SK-N-SH treated with all-trans-retinoic acid at 6 μM for 48 hours (cell line): ENCODE measurements around the gene ADARB2.

Source experiments
- ATAC-seq: fragments of 200-7000 bp; cut with Tn5 transposase; 3 replicates; pipeline ENCODE4 v1.9.1; 2020; ENCODE audit warnings: mild to moderate bottlenecking, moderate library complexity
- ARNTL ChIP-seq: fragments of 450-650 bp; formaldehyde crosslinking; IDR thresholded peaks from 2 replicates; pipeline ENCODE4 v1.5.0; 2020; ENCODE audit warnings: low read depth, mild to moderate bottlenecking, moderate library complexity, borderline replicate concordance
- BACH2 ChIP-seq: fragments of 250-450 bp; sonication (Bioruptor Pico); IDR thresholded peaks from 2 replicates; pipeline ENCODE4 v1.9.0; 2021; ENCODE audit warnings: mild to moderate bottlenecking, borderline replicate concordance
- CSDC2 ChIP-seq: fragments of 250-450 bp; sonication (Bioruptor Pico); IDR thresholded peaks from 2 replicates; pipeline ENCODE4 v1.5.0; 2020; ENCODE audit warnings: mild to moderate bottlenecking, moderate library complexity
- ESRRG ChIP-seq: fragments of 250-450 bp; sonication (Bioruptor Pico); IDR thresholded peaks from 2 replicates; pipeline ENCODE4 v1.6.1; 2021; ENCODE audit warnings: mild to moderate bottlenecking
- GLIS3 ChIP-seq: fragments of 250-450 bp; sonication (Bioruptor Pico); IDR thresholded peaks from 2 replicates; pipeline ENCODE4 v1.5.0; 2020; ENCODE audit warnings: mild to moderate bottlenecking, moderate library complexity
- ISL1 ChIP-seq: fragments of 250-450 bp; sonication (Bioruptor Pico); IDR thresholded peaks from 2 replicates; pipeline ENCODE4 v2.1.2; 2022; ENCODE audit warnings: mild to moderate bottlenecking, moderate library complexity
- OSR1 ChIP-seq: fragments of 250-450 bp; sonication (Bioruptor Pico); IDR thresholded peaks from 2 replicates; pipeline ENCODE4 v1.8.0; 2022; ENCODE audit warnings: moderate library complexity, mild to moderate bottlenecking, inconsistent platforms
- PPARA ChIP-seq: fragments of 250-450 bp; sonication (Bioruptor Pico); IDR thresholded peaks from 2 replicates; pipeline ENCODE4 v1.5.0; 2020; ENCODE audit warnings: mild to moderate bottlenecking, borderline replicate concordance
- RARB ChIP-seq: fragments of 250-450 bp; sonication (Bioruptor Pico); IDR thresholded peaks from 2 replicates; pipeline ENCODE4 v1.8.0; 2021; ENCODE audit warnings: mild to moderate bottlenecking, moderate library complexity
- TOX ChIP-seq: fragments of 250-450 bp; sonication (Bioruptor Pico); IDR thresholded peaks from 2 replicates; pipeline ENCODE4 v1.8.0; 2021; ENCODE audit warnings: mild to moderate bottlenecking, moderate library complexity, borderline replicate concordance
- ZFP3 ChIP-seq: fragments of 250-450 bp; sonication (Bioruptor Pico); IDR thresholded peaks from 2 replicates; pipeline ENCODE4 v1.5.0; 2020; ENCODE audit warnings: mild to moderate bottlenecking, moderate library complexity
- ZFP30 ChIP-seq: fragments of 450-650 bp; formaldehyde crosslinking; IDR thresholded peaks from 2 replicates; pipeline ENCODE4 v1.5.0; 2022; ENCODE audit warnings: mild to moderate bottlenecking, moderate library complexity
- ZNF565 ChIP-seq: fragments of 450-650 bp; formaldehyde crosslinking; conservative IDR thresholded peaks from 2 replicates; pipeline ENCODE4 v1.5.0; 2020; ENCODE audit warnings: low read depth, mild to moderate bottlenecking, moderate library complexity
- ZNF70 ChIP-seq: fragments of 450-650 bp; formaldehyde crosslinking; IDR thresholded peaks from 2 replicates; pipeline ENCODE4 v1.5.0; 2020; ENCODE audit warnings: mild to moderate bottlenecking, moderate library complexity
- ZNF8 ChIP-seq: fragments of 450-650 bp; formaldehyde crosslinking; IDR thresholded peaks from 2 replicates; pipeline ENCODE4 v1.5.0; 2020; ENCODE audit warnings: mild to moderate bottlenecking, moderate library complexity
- TF ChIP-seq, protein P1 (sequence below): fragments of 250-450 bp; sonication (Bioruptor Pico); IDR thresholded peaks from 2 replicates; pipeline ENCODE4 v1.5.1; 2020; ENCODE audit warnings: low read depth, mild to moderate bottlenecking, moderate library complexity
- TF ChIP-seq, protein P2 (sequence below): fragments of 250-450 bp; sonication (Bioruptor Pico); IDR thresholded peaks from 2 replicates; pipeline ENCODE4 v1.8.0; 2020; ENCODE audit warnings: mild to moderate bottlenecking, moderate library complexity, borderline replicate concordance
- TF ChIP-seq, protein P3 (sequence below): fragments of 250-450 bp; sonication (Bioruptor Pico); IDR thresholded peaks from 2 replicates; pipeline ENCODE4 v1.5.1; 2021; ENCODE audit warnings: mild to moderate bottlenecking, moderate library complexity
- TF ChIP-seq, protein P4 (sequence below): fragments of 250-450 bp; sonication (Bioruptor Pico); IDR thresholded peaks from 2 replicates; pipeline ENCODE4 v1.5.0; 2020; ENCODE audit warnings: mild to moderate bottlenecking, moderate library complexity
- TF ChIP-seq, protein P5 (sequence below): fragments of 250-450 bp; sonication (Bioruptor Pico); IDR thresholded peaks from 2 replicates; pipeline ENCODE4 v1.8.0; 2021; ENCODE audit warnings: low read depth, mild to moderate bottlenecking, moderate library complexity, borderline replicate concordance

Gene ADARB2

DNA sequence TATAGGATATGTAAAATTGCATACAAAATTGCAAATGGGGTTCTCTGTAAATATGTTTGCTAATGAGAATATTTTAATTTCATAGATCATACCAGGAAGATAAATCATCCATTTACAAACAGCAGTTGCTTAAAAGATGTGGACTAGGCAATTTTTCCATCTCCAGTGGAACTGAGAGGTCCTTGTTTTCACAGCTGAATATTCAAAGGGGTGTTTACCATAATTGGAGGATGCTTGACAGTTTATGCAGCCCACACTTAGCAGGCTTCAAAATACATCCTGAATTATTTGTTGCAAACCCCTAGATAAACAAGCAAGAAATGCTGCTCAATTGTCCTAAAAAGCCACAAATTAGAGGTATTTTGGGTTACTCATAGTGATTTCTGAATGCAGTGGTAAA is 69.9 kb downstream of the ADARB2 start:
- ATAC-seq: no peak
- TF ChIP-seq ZNF70 (CRISPR knock-in tag) (no peak), ZNF8 (CRISPR knock-in tag) (no peak), ISL1 (CRISPR knock-in tag) (no peak), CSDC2 (CRISPR knock-in tag) (no peak), BACH2 (CRISPR knock-in tag) (no peak)

DNA sequence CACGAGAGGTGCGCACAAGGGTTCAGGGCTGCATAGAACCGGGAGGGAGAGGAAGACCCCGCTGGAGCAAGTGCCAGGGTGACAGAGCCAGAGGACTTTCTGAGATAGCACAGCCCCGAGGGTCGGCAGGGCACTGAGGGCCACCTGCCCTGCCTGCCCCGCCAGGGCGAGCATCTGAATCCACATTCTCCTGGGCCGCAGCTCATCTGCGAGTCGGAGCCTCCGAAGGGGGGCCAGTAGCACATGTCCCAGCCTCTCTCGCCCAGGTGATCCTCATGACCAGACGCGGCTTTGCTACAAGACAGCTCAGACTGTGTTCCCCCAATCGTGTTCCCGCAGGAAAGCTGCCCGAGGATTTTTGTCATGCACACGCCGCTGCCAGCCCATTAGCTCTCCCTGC is 71.2 kb downstream of the ADARB2 start:
- ATAC-seq: no peak
- no peak for TF ChIP-seq TOX (CRISPR knock-in tag)
- TF ChIP-seq BACH2 (CRISPR knock-in tag): no peak
- no peak for TF ChIP-seq ZFP3
- TF ChIP-seq ZNF70 (CRISPR knock-in tag): no peak
- TF ChIP-seq RARB (CRISPR knock-in tag): no peak
- TF ChIP-seq, protein P1, sequence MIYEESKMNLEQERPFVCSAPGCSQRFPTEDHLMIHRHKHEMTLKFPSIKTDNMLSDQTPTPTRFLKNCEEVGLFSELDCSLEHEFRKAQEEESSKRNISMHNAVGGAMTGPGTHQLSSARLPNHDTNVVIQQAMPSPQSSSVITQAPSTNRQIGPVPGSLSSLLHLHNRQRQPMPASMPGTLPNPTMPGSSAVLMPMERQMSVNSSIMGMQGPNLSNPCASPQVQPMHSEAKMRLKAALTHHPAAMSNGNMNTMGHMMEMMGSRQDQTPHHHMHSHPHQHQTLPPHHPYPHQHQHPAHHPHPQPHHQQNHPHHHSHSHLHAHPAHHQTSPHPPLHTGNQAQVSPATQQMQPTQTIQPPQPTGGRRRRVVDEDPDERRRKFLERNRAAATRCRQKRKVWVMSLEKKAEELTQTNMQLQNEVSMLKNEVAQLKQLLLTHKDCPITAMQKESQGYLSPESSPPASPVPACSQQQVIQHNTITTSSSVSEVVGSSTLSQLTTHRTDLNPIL: no peak
- no peak for TF ChIP-seq ZNF565 (CRISPR knock-in tag)

DNA sequence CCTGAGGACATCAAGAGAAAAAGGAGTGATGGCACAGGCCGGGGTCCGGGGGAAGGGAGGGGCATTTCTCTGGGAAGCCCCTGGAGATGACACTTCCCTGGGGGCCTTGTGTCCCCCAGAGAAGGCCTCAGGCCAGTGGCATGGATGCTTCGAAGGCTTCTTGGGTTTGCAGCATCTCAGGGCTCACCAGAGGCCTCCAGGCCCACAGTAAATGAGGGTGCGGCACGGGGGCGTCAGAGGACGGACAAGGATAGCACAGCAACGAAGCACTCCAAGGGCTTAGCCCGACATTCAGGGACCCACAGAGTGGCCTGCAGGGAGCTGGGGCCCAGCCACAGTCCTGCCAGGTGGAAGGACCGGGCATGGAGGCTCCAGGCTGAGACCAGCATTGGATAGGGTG is 71.6 kb downstream of the ADARB2 start:
- no peak for ATAC-seq
- TF ChIP-seq, protein P2, sequence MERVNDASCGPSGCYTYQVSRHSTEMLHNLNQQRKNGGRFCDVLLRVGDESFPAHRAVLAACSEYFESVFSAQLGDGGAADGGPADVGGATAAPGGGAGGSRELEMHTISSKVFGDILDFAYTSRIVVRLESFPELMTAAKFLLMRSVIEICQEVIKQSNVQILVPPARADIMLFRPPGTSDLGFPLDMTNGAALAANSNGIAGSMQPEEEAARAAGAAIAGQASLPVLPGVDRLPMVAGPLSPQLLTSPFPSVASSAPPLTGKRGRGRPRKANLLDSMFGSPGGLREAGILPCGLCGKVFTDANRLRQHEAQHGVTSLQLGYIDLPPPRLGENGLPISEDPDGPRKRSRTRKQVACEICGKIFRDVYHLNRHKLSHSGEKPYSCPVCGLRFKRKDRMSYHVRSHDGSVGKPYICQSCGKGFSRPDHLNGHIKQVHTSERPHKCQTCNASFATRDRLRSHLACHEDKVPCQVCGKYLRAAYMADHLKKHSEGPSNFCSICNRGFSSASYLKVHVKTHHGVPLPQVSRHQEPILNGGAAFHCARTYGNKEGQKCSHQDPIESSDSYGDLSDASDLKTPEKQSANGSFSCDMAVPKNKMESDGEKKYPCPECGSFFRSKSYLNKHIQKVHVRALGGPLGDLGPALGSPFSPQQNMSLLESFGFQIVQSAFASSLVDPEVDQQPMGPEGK (CRISPR knock-in tag): no peak
- TF ChIP-seq CSDC2 (CRISPR knock-in tag): no peak
- no peak for TF ChIP-seq ISL1 (CRISPR knock-in tag)
- TF ChIP-seq OSR1 (CRISPR knock-in tag): no peak
- no peak for TF ChIP-seq PPARA

DNA sequence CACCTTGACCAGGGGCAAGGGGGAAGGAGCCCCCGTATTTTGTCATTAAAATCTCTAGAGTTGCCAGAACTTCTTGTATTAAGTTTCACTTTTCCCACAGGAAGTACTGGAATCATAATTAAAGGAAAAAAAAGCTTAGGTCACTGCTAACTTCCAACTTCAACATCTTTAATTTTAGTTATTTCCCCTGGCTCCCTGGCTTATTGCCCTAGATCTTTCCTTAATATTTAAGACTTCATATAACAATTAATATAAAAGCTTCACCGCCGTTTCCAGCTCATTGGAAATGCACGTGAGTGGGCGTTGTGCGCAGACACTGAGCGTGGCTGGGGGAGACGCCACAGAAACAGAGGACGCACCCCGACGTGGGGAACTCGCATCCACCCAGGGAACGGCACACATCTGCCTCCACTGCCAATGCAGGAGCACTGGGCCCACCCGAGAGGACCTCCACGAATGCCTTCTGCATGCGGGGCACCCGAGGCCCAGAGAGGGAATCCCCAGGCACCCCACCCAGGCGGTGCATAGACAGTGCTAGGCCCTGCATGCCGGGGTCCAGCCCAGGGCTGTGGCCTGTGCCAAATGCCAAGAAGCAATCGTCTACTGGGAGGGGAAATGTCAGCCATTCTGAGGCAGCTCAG is 72.2 kb downstream of the ADARB2 start:
- TF ChIP-seq, protein P3, sequence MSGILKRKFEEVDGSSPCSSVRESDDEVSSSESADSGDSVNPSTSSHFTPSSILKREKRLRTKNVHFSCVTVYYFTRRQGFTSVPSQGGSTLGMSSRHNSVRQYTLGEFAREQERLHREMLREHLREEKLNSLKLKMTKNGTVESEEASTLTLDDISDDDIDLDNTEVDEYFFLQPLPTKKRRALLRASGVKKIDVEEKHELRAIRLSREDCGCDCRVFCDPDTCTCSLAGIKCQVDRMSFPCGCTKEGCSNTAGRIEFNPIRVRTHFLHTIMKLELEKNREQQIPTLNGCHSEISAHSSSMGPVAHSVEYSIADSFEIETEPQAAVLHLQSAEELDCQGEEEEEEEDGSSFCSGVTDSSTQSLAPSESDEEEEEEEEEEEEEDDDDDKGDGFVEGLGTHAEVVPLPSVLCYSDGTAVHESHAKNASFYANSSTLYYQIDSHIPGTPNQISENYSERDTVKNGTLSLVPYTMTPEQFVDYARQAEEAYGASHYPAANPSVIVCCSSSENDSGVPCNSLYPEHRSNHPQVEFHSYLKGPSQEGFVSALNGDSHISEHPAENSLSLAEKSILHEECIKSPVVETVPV: no peak
- TF ChIP-seq ZFP3 (no peak), ISL1 (CRISPR knock-in tag) (no peak), ZNF8 (CRISPR knock-in tag) (no peak), PPARA (no peak), ARNTL (CRISPR knock-in tag) (no peak), ZFP30 (CRISPR knock-in tag) (no peak), GLIS3 (CRISPR knock-in tag) (no peak), ESRRG (CRISPR knock-in tag) (no peak), OSR1 (CRISPR knock-in tag) (no peak)
- TF ChIP-seq, protein P4, sequence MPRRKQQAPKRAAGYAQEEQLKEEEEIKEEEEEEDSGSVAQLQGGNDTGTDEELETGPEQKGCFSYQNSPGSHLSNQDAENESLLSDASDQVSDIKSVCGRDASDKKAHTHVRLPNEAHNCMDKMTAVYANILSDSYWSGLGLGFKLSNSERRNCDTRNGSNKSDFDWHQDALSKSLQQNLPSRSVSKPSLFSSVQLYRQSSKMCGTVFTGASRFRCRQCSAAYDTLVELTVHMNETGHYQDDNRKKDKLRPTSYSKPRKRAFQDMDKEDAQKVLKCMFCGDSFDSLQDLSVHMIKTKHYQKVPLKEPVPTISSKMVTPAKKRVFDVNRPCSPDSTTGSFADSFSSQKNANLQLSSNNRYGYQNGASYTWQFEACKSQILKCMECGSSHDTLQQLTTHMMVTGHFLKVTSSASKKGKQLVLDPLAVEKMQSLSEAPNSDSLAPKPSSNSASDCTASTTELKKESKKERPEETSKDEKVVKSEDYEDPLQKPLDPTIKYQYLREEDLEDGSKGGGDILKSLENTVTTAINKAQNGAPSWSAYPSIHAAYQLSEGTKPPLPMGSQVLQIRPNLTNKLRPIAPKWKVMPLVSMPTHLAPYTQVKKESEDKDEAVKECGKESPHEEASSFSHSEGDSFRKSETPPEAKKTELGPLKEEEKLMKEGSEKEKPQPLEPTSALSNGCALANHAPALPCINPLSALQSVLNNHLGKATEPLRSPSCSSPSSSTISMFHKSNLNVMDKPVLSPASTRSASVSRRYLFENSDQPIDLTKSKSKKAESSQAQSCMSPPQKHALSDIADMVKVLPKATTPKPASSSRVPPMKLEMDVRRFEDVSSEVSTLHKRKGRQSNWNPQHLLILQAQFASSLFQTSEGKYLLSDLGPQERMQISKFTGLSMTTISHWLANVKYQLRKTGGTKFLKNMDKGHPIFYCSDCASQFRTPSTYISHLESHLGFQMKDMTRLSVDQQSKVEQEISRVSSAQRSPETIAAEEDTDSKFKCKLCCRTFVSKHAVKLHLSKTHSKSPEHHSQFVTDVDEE (CRISPR knock-in tag): no peak
- TF ChIP-seq, protein P1: no peak
- TF ChIP-seq, protein P5, sequence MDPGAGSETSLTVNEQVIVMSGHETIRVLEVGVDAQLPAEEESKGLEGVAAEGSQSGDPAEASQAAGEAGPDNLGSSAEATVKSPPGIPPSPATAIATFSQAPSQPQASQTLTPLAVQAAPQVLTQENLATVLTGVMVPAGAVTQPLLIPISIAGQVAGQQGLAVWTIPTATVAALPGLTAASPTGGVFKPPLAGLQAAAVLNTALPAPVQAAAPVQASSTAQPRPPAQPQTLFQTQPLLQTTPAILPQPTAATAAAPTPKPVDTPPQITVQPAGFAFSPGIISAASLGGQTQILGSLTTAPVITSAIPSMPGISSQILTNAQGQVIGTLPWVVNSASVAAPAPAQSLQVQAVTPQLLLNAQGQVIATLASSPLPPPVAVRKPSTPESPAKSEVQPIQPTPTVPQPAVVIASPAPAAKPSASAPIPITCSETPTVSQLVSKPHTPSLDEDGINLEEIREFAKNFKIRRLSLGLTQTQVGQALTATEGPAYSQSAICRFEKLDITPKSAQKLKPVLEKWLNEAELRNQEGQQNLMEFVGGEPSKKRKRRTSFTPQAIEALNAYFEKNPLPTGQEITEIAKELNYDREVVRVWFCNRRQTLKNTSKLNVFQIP: no peak
- no peak for ATAC-seq
